HG02973 (cell line): ENCODE data around the gene GAA.

Experiments
- ATAC-seq: cut with Tn5 transposase; IDR thresholded peaks from one replicate; pipeline ENCODE4 v1.9.1; 2021; ENCODE audit warnings: moderate library complexity; ENCODE audit not compliant: unreplicated experiment

GAA gene

DNA sequence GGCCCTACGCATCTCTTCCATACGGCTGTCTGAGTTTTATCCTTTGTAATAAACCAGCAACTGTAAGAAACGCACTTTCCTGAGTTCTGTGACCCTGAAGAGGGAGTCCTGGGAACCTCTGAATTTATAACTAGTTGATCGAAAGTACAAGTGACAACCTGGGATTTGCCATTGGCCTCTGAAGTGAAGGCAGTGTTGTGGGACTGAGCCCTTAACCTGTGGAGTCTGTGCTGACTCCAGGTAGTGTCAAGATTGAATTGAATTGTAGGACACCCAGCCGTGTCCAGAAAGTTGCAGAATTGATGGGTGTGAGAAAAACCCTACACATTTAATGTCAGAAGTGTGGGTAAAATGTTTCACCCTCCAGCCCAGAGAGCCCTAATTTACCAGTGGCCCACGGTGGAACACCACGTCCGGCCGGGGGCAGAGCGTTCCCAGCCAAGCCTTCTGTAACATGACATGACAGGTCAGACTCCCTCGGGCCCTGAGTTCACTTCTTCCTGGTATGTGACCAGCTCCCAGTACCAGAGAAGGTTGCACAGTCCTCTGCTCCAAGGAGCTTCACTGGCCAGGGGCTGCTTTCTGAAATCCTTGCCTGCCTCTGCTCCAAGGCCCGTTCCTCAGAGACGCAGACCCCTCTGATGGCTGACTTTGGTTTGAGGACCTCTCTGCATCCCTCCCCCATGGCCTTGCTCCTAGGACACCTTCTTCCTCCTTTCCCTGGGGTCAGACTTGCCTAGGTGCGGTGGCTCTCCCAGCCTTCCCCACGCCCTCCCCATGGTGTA, 1.5 kb downstream of the GAA start:
- no peak for ATAC-seq

- ATAC-seq = no peak
These were observed 2.2 kb downstream of the GAA start for GRCh38 chr17:80103449-80104085.

- ATAC-seq = no peak
These were observed 3.1 kb downstream of the GAA start for GRCh38 chr17:80104321-80104955.

- ATAC-seq = no peak
These were observed 3.6 kb downstream of the GAA start for GRCh38 chr17:80104956-80105375.

- ATAC-seq = no peak
These were observed 4.4 kb downstream of the GAA start for GRCh38 chr17:80105762-80106161.

DNA sequence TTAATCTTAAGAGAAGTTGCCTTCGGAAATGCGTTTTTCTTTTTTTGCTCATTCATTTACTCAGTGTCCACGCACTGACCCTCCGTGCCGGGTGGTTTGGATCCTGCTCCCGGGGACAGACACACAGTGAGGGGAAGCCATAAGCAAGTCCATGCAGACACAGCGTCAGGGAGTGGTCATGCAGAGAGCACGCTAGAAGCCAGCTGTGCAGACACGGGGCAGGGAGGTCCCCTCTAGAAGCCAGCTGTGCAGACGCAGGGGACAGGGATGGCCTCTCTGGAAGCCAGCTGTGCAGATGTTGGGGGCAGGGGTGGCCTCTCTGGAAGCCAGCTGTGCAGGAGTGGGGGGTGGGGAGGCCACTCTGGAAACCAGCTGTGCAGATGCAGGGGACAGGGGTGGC, 4.8 kb downstream of the GAA start:
- ATAC-seq = no peak

GRCh38 chr17:80106751-80107150, 5.4 kb downstream of the GAA start:
- no peak for ATAC-seq

DNA sequence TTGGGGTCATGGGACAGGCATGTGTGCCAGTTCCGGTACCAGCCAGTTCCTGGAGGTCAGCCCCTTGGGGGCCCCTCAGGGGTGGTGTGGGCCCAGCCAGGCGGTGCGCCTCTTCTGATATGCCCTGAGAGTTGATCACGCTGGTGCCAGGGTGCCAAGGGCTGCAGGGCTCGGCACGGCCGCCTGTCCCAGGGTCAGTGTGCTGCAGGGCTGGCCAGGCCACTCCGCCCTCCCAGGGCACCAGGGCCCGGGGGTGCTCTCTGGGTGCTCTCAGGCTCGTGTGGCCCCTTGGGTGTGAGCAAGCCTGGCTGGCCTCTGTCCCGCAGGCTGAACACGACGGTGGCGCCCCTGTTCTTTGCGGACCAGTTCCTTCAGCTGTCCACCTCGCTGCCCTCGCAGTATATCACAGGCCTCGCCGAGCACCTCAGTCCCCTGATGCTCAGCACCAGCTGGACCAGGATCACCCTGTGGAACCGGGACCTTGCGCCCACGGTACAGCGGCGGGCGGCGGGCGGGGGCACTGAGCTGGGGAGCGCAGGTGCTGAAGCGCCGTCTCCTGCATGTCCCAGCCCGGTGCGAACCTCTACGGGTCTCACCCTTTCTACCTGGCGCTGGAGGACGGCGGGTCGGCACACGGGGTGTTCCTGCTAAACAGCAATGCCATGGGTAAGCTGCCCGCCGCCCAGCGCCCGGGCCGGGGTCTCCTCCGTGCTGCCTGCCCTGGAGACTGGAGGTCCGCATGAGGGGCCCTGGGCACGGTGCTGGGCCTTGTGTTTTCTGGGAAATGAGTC, 6.0 kb downstream of the GAA start:
- no peak for ATAC-seq

DNA sequence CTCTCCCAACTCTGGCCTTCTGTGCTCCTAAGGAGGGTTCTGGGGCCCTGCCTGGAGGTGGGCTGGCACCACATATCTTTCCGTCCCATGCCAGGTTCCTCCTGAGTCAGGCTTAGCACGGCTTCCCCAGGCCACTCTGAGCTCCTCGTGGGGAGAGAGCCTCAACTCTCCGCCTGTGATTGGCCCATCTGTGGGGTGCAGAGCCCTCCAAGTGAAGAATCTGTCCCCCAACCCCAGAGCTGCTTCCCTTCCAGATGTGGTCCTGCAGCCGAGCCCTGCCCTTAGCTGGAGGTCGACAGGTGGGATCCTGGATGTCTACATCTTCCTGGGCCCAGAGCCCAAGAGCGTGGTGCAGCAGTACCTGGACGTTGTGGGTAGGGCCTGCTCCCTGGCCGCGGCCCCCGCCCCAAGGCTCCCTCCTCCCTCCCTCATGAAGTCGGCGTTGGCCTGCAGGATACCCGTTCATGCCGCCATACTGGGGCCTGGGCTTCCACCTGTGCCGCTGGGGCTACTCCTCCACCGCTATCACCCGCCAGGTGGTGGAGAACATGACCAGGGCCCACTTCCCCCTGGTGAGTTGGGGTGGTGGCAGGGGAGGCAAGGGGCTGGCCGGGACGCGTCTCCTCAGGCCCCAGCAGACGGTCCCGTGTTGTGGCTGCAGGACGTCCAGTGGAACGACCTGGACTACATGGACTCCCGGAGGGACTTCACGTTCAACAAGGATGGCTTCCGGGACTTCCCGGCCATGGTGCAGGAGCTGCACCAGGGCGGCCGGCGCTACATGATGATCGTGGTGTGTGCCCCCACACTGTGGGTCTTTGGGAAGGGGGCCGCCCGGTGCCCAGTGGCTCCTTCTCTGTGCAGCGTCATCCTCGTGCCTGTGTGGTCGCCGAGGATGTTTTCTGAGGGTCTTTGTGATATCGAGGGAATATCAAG, 6.9 kb downstream of the GAA start:
- ATAC-seq = no peak

DNA sequence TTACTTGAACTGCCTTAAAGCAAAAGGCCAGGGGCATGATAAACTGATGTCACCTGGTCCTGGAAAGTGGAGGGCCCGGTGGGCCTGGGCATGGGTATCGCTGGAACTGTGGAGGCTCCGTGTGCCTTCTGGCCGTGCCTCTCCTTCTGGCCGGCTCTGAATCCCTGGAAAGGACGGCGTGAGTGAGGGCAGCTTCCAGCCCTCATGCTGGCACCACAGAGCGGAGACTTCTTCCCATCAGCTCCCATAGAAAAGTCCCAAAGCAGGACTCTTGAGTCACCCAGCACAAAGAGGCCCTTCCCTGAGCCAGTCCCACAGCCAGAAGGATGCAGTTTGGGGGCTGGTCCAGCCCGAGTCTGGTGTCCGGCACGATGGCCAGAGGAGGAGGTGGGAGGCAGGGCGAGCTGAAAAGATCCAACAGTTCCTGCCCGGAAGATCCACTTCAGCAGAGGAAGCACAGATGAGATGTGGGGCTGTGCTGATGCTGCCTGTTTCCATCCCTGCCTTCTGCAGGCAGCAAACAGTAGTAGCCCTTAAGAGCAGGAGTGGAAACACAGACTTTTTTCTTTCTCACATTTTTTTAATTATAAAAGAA, 7.8 kb downstream of the GAA start:
- ATAC-seq = no peak

- no peak for ATAC-seq
These were observed 8.5 kb downstream of the GAA start for GRCh38 chr17:80109713-80110446.

DNA sequence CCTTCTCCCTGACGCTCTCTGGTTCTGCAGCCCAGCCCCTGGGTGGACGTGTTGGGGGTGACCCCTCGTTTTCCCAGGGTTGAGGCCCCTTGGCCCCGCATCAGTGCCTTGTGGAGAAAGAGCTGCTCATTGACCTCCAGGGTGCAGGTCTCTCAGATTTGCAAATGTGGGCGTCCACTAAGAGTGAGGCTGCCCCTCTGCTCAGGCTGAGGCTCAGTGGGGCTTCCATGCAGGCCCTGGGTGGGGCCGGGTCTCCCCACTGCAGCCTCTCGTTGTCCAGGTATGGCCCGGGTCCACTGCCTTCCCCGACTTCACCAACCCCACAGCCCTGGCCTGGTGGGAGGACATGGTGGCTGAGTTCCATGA, 9.0 kb downstream of the GAA start:
- no peak for ATAC-seq

GRCh38 chr17:80110927-80111701, 9.7 kb downstream of the GAA start:
- ATAC-seq = no peak

GRCh38 chr17:80111702-80112470, 10.5 kb downstream of the GAA start:
- ATAC-seq = no peak

- ATAC-seq = no peak
These were observed 11.2 kb downstream of the GAA start for GRCh38 chr17:80112471-80113032.

DNA sequence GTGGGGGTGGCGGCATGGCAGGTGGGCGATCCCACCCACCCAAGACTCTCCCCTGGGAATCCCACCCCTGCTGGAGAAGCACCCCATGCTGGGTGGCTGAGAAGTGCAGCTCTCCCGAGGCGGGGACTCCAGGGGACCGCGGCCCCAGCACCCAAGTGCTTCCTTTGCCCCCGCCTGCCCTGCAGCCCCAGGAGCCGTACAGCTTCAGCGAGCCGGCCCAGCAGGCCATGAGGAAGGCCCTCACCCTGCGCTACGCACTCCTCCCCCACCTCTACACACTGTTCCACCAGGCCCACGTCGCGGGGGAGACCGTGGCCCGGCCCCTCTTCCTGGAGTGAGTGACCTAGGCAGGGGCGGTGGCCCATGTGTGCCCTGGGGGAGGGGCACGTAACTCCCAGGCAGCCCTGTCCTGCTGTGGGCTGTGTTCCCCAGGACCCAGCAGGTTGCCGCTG, 11.7 kb downstream of the GAA start:
- ATAC-seq = no peak

- ATAC-seq = no peak
These were observed 13.4 kb downstream of the GAA start for GRCh38 chr17:80114758-80115157.
